Measurements from ENCODE around the gene SCO2. TPM values are rescaled to one million over a fixed set of nuclear protein-coding genes. Genes with fewer than 3 reads are reported as not detected.

The SCO2 gene, protein sequence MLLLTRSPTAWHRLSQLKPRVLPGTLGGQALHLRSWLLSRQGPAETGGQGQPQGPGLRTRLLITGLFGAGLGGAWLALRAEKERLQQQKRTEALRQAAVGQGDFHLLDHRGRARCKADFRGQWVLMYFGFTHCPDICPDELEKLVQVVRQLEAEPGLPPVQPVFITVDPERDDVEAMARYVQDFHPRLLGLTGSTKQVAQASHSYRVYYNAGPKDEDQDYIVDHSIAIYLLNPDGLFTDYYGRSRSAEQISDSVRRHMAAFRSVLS
- 2.6 TPM in 2 replicates for total RNA-seq

DNA sequence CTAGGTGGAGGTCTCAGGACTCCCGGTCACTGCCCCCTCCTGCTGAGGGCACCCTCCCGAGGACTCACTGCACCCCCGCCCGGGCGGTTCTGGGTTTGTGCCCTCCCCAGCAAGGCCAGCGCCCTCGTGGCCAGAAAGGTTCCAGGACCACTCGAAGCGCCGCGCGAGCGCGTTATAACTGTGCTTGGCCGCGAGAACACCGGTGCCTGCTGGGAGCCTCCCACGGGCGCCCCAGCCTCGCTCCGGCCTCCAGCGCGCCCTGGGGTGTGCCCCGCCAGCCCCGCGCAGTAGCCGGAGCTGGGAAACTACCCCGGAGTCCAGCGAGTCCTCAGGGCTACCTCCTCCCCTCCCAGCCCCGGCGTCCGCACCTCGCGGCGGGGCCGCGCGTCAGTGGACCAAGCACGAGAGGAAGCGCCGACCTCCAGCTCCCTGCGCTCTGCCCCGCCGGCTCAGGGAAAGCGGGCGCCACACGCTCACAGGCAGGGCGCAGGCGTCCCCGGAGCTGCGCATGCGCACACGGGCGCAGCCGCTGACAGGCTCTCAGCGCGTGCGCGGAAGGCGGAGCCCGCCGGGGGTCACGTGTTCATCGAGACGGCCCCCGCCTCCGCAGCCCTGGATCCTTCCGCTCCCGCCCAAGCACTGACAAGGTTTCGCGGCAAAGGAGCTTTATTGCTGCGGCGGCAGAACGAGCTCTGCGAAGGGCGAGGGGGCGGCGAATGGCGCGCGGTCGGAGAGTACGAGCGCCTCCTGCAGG lies at the start of gene SCO2:
TSS of gene SCO2 (minus strand) at position 495 of the 754 bp plus-strand sequence. CDS start 1,187 bp downstream, outside the sequence.
- H3K4me3 ChIP-seq (ENCODE audit: low read depth, low read length) = peak within 1 kb of the TSS; percentile 71
- TF ChIP-seq, protein P1, sequence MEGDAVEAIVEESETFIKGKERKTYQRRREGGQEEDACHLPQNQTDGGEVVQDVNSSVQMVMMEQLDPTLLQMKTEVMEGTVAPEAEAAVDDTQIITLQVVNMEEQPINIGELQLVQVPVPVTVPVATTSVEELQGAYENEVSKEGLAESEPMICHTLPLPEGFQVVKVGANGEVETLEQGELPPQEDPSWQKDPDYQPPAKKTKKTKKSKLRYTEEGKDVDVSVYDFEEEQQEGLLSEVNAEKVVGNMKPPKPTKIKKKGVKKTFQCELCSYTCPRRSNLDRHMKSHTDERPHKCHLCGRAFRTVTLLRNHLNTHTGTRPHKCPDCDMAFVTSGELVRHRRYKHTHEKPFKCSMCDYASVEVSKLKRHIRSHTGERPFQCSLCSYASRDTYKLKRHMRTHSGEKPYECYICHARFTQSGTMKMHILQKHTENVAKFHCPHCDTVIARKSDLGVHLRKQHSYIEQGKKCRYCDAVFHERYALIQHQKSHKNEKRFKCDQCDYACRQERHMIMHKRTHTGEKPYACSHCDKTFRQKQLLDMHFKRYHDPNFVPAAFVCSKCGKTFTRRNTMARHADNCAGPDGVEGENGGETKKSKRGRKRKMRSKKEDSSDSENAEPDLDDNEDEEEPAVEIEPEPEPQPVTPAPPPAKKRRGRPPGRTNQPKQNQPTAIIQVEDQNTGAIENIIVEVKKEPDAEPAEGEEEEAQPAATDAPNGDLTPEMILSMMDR (IDR thresholded peaks at IDR 0.05; ENCODE audit: insufficient read depth, low read depth, low read length) = peak; percentile 54
- DNase-seq (ENCODE audit: low read depth) = peak; percentile 97

DNA sequence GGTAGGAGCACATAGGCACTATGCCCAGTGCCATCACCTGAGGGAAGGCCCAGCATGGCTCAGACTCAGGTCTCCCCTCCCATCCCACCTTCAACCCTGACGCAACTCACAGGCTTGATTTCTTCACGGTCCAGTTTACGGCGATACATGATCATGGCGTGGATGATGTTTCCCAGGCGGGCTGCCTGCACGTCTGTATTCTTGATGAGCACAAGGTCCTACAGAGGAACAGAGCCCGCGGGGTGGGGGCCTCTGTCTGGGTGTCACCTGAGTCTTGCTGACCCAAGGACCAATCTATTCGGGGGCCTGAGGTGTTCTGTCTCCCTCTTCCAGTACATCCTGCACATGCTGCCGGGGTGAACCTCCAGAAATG lies 49.0 kb upstream of the SCO2 start:
- no peak overlapping the region for H3K4me3 ChIP-seq (ENCODE audit: low read depth, low read length)
- DNase-seq (ENCODE audit: low read depth) = no peak
- TF ChIP-seq, protein P1 (IDR thresholded peaks at IDR 0.05; ENCODE audit: insufficient read depth, low read depth, low read length) = no peak

DNA sequence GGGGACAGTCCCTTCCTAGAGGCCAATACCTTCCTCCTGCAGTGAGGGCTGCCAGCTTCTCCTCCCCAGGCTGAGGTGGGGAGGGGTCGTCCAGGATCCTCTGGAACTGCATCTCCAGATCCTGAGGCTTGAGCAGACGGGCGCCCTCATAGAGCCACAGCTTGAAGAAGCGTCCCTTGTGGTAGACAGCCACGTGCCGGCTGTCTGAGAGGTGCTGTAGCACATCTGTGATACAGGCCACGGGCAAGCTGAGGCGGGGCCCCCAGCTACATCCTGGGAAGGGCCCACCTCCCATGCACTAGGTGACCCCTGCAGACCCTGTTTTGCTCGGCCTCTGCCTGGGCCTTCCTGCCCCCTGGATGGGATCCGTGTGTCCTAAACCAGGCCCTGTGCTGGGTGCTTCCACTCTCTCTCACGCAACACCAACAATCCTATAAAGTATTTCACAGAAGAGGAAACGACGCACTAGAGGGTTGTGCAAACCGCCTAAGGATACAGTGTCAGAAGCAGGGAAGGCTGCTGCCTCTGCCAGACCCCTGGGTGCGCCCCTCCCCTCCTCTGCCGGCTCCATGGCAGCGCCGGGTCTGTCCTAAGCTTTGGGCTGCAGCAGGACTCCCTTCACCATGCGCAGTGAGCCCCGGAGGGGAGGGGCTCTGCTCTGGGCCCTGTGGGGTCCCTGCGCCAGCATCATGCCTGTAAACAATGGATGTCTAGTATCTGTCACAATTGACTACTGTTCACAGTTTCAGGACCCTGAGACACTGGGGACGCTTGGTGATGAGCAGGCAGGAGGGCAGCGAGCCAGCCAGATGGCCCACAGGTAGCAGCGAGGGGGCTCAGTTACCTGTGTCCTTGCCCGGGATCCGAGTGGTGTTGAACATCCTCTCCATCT lies 48.3 kb upstream of the SCO2 start:
- H3K4me3 ChIP-seq (ENCODE audit: low read depth, low read length) = no peak overlapping the region
- TF ChIP-seq, protein P1 (IDR thresholded peaks at IDR 0.05; ENCODE audit: insufficient read depth, low read depth, low read length) = no peak
- no peak for DNase-seq (ENCODE audit: low read depth)

DNA sequence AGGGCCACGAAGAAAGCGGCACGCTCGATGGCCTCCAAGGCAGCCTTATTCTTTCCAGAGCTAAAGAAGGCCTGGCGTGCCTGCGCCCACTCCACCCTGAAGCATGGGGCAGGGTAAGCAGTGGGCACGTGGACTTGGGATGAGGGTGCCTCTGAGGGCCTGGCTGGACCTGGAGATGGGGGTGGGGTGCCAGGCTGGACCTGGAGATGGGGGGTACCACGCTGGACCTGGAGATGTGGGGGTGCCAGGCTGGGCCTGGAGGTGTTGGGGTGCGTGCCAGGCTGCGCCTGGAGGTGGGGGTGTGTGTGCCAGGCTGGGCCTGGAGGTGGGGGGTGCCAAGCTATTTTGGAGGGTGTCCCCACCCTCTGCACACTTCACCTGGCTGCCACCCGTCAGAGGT lies 47.6 kb upstream of the SCO2 start:
- TF ChIP-seq, protein P1 (IDR thresholded peaks at IDR 0.05; ENCODE audit: insufficient read depth, low read depth, low read length) = no peak
- no peak for DNase-seq (ENCODE audit: low read depth)
- no peak overlapping the region for H3K4me3 ChIP-seq (ENCODE audit: low read depth, low read length)

DNA sequence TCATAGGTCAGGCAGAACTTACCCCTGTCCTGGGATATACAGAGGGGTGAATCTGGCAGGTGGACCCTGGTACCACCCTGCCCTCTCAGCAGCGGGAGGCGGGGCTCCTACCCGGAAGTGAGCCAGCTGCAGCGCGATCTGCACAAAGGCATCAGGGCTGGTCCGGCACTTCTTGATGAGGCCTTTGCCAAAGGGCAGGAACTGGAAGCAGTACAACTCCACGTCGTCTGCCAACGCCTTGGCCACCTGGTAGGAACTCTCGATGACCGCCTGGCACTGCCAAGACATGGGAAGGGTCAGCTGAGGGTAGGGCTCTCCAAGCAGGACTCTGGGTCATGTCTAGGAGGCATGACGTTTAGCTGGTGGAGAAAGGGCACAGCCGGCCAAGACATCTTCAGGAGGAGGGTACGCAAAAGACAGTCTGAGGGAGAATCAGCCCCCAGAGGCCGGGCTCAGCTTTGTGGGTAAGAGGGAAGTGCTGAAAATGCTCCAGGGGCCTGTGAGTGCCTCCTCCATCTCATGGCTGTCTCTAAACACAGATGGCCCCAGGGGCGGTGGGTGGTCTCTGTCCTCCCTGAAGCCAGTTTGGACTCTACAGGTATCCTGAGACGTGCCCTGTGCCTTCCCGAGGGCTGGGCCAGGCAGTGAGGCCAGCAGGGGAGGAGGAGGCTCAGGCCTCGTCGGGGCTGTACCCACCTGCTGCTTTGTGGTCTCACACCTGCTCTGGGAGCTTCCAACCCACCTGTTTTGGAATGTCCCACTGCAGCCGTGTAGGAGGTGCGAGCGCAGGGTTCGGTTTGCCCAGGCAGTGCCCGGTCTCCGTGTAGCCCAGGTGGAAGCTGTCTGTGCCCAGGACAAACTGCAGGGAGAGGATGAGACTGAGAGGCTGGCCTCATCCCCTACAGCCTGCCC lies 46.1 kb upstream of the SCO2 start:
- H3K4me3 ChIP-seq (ENCODE audit: low read depth, low read length) = no peak overlapping the region
- no peak for DNase-seq (ENCODE audit: low read depth)
- TF ChIP-seq, protein P1 (IDR thresholded peaks at IDR 0.05; ENCODE audit: insufficient read depth, low read depth, low read length) = no peak

DNA sequence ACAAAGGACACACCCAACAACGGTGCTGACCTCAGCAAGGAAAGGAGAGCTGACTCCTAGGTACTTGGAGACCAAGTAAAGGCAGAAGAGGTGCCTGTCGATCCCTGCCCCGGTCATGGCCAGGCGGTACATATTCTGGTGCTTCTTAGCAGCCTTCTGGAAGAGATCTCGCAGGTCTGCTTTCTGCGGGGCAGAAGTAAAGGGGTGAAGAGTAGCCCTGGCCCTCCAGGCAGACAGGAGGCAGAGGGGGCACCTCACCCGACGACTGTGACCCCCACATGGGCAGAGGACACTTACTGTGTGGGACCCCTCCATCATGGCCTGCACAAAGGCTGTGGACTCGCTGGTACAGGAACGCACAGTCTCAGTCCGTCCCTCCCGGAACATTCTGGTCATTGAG lies 45.5 kb upstream of the SCO2 start:
- no peak for DNase-seq (ENCODE audit: low read depth)
- H3K4me3 ChIP-seq (ENCODE audit: low read depth, low read length) = no peak overlapping the region
- TF ChIP-seq, protein P1 (IDR thresholded peaks at IDR 0.05; ENCODE audit: insufficient read depth, low read depth, low read length) = no peak
